Breast epithelium (tissue), 4 donors: ENCODE data around the gene CCDC102A. TPM values are rescaled to one million over a fixed set of nuclear protein-coding genes. Genes with fewer than 3 reads are reported as not detected.
A peak's percentile ranks its signal among the peaks of the same experiment; 100 is the strongest.

Experiments
- DNase-seq, 2 donors: peaks; one replicate each; pipeline ENCODE4 v3.0.0-alpha.2; 2019; ENCODE audit warnings: low spot score in 2 of 2
- H3K27ac ChIP-seq, 2 donors: fragments of 200-600 bp; sonication (generic) in 1 of 2; one replicate each; pipeline ENCODE4 v1.5.1; 2016 to 2019; ENCODE audit warnings: mild to moderate bottlenecking in 1 of 2
- H3K27me3 ChIP-seq, 2 donors: fragments of 200-600 bp; sonication (generic) in 1 of 2; one replicate each; pipeline versions ENCODE4 v1.5.1 to v1.6.0; 2017 to 2019; ENCODE audit warnings: control low read depth in 1 of 2, mild to moderate bottlenecking in 1 of 2
- H3K36me3 ChIP-seq: fragments of 200-600 bp; one replicate; pipeline ENCODE4 v1.5.1; 2019
- H3K4me1 ChIP-seq, 2 donors: fragments of 200-600 bp; sonication (generic); one replicate each; pipeline ENCODE4 v1.5.1; 2016 to 2019; ENCODE audit warnings: control low read depth in 1 of 2
- H3K4me3 ChIP-seq, 3 donors: fragments of 200-600 bp; sonication (generic); 1 replicate in 2 of 3; 2 replicates in 1 of 3; pipeline ENCODE4 v1.5.1; 2016 to 2019; ENCODE audit warnings: mild to moderate bottlenecking in 3 of 3, moderate library complexity in 2 of 3
- H3K9me3 ChIP-seq, 2 donors: fragments of 200-600 bp; sonication (generic) in 1 of 2; one replicate each; pipeline ENCODE4 v1.5.1; 2016 to 2019; ENCODE audit warnings: control low read depth in 1 of 2
- CTCF ChIP-seq, 3 donors: fragments of 450-650 bp; IDR thresholded peaks; one replicate each; pipeline ENCODE4 v1.5.1; 2016 to 2017; ENCODE audit warnings: antibody characterized with exemption in 3 of 3, mild to moderate bottlenecking in 3 of 3, moderate library complexity in 3 of 3
- POLR2A ChIP-seq: fragments of 450-650 bp; IDR thresholded peaks from one replicate; pipeline ENCODE4 v1.6.1; 2016; ENCODE audit warnings: antibody characterized with exemption, mild to moderate bottlenecking, moderate library complexity
- POLR2AphosphoS5 ChIP-seq, 3 donors: sonication (generic); formaldehyde crosslinking; IDR thresholded peaks; one replicate each; pipeline ENCODE4 v1.6.1; 2017; ENCODE audit warnings: antibody characterized with exemption in 3 of 3
- intact Hi-C: fragments of 100-400 bp; cut with DNase I; formaldehyde crosslinking; loops from one replicate; pipeline ENCODE4 v1.15.1; 2023; ENCODE audit warnings: low total_unique reads
- total RNA-seq, 3 donors: library from RNA; depleted of rRNA; stranded (reverse); fragments of >200 nt; gene quantifications; one replicate each; pipeline ENCODE4 v1.1.0, GENCODE V29; 2016

Gene CCDC102A
- total RNA-seq, 3 donors from 2014 or later, result 6.7 to 15.1 (median 12.1) TPM

- no peaks in the 10 kb centered on the region for H3K9me3 ChIP-seq
- no peak for TF ChIP-seq POLR2A
- no peak for TF ChIP-seq CTCF (IDR thresholded peaks at IDR 0.05)
- TF ChIP-seq POLR2AphosphoS5 (IDR thresholded peaks at IDR 0.05), result no peak
- peaks cover 14 to 23% of the 10 kb centered on the region in 2 donors for H3K4me1 ChIP-seq
- intact Hi-C loops, result no loop called here
- no peaks in the 10 kb centered on the region for H3K27me3 ChIP-seq
- peak in 1 of 2 donors; percentile 10 for DNase-seq
- no peak overlapping the region for H3K4me3 ChIP-seq
- H3K36me3 ChIP-seq, result no peaks in the 10 kb centered on the region
- H3K27ac ChIP-seq, result no peak overlapping the region
These were observed 4.6 kb downstream of the CCDC102A start for GRCh38 chr16:57531635-57532265.

GRCh38 chr16:57531253-57531575 is 5.2 kb downstream of the CCDC102A start:
- intact Hi-C loops, result no loop called here
- Histone ChIP-seq H3K9me3 (no peaks in the 10 kb centered on the region), H3K4me1 (peaks cover 14 to 23% of the 10 kb centered on the region in 2 donors), H3K4me3 (no peak overlapping the region), H3K27me3 (no peaks in the 10 kb centered on the region), H3K27ac (no peak overlapping the region), H3K36me3 (no peaks in the 10 kb centered on the region)
- no peak for TF ChIP-seq CTCF (IDR thresholded peaks at IDR 0.05)
- TF ChIP-seq POLR2AphosphoS5 (IDR thresholded peaks at IDR 0.05), result no peak
- TF ChIP-seq POLR2A, result no peak
- DNase-seq, result peak in 1 of 2 donors; percentile 19

GRCh38 chr16:57530522-57531252 is 5.7 kb downstream of the CCDC102A start:
- no peak overlapping the region for H3K4me3 ChIP-seq
- TF ChIP-seq CTCF (IDR thresholded peaks at IDR 0.05), result no peak
- no peak for TF ChIP-seq POLR2AphosphoS5 (IDR thresholded peaks at IDR 0.05)
- no peak for TF ChIP-seq POLR2A
- H3K27me3 ChIP-seq, result no peaks in the 10 kb centered on the region
- H3K36me3 ChIP-seq, result no peaks in the 10 kb centered on the region
- peak in 1 of 2 donors; percentile 33 for DNase-seq
- peaks cover 14 to 23% of the 10 kb centered on the region in 2 donors for H3K4me1 ChIP-seq
- intact Hi-C loops, result no loop called here
- no peaks in the 10 kb centered on the region for H3K9me3 ChIP-seq
- H3K27ac ChIP-seq, result peak overlapping the region in 1 of 2 donors; percentile 48

GRCh38 chr16:57530104-57530521 is 6.3 kb downstream of the CCDC102A start:
- H3K9me3 ChIP-seq, result no peaks in the 10 kb centered on the region
- no peaks in the 10 kb centered on the region for H3K27me3 ChIP-seq
- no peak for TF ChIP-seq POLR2A
- no peak for TF ChIP-seq CTCF (IDR thresholded peaks at IDR 0.05)
- TF ChIP-seq POLR2AphosphoS5 (IDR thresholded peaks at IDR 0.05), result no peak
- H3K27ac ChIP-seq, result peak overlapping the region in 1 of 2 donors; percentile 48
- no peak overlapping the region for H3K4me3 ChIP-seq
- no peaks in the 10 kb centered on the region for H3K36me3 ChIP-seq
- DNase-seq, result no peak
- intact Hi-C loops, result no loop called here
- H3K4me1 ChIP-seq, result peaks cover 14 to 17% of the 10 kb centered on the region in 2 donors

GRCh38 chr16:57529391-57530103 is 6.8 kb downstream of the CCDC102A start:
- Histone ChIP-seq H3K9me3 (no peaks in the 10 kb centered on the region), H3K4me1 (peaks cover 13 to 14% of the 10 kb centered on the region in 2 donors), H3K4me3 (no peak overlapping the region), H3K36me3 (no peaks in the 10 kb centered on the region), H3K27me3 (no peaks in the 10 kb centered on the region), H3K27ac (no peak overlapping the region)
- no peak for TF ChIP-seq CTCF (IDR thresholded peaks at IDR 0.05)
- TF ChIP-seq POLR2A, result no peak
- TF ChIP-seq POLR2AphosphoS5 (IDR thresholded peaks at IDR 0.05), result no peak
- DNase-seq, result no peak
- intact Hi-C loops, result no loop called here
